Left ventricle myocardium inferior (tissue), 1 donor: ENCODE data around the gene COL26A1. TPM values are rescaled to one million over a fixed set of nuclear protein-coding genes. Genes with fewer than 3 reads are reported as not detected.

Source experiments
- DNase-seq: peaks from one replicate; pipeline ENCODE4 v3.0.0-alpha.2; 2020
- H3K27ac ChIP-seq: fragments of 200-600 bp; replicated peaks from 2 replicates; pipeline ENCODE4 v1.8.0; 2021
- H3K27me3 ChIP-seq: fragments of 200-600 bp; 2 replicates; pipeline ENCODE4 v1.8.0; 2021; ENCODE audit warnings: low read depth
- H3K36me3 ChIP-seq: fragments of 200-600 bp; 2 replicates; pipeline ENCODE4 v1.8.0; 2021
- H3K4me1 ChIP-seq: fragments of 200-600 bp; 2 replicates; pipeline ENCODE4 v1.8.0; 2021
- H3K4me3 ChIP-seq: fragments of 200-600 bp; 2 replicates; pipeline ENCODE4 v1.8.0; 2021; ENCODE audit warnings: mild to moderate bottlenecking, moderate library complexity
- H3K9me3 ChIP-seq: fragments of 200-600 bp; replicated peaks from 2 replicates; pipeline ENCODE4 v1.8.0; 2021
- intact Hi-C: fragments of 100-400 bp; cut with micrococcal nuclease; formaldehyde crosslinking; loops from one replicate; pipeline ENCODE4 v1.11.0; 2022
- total RNA-seq: library from RNA; stranded (reverse); fragmentation: NEBNext Ultra II Directional; extraction: Animal tissue kit (Norgen Biotek cat#: 25700); gene quantifications from one replicate; pipeline ENCODE4 v1.2.1, GENCODE V29; 2021
- TF ChIP-seq, protein P1 (sequence below): fragments of 200-600 bp; IDR thresholded peaks from 2 replicates; pipeline ENCODE4 v1.8.0; 2021; ENCODE audit warnings: antibody characterized with exemption, mild to moderate bottlenecking, borderline replicate concordance
- donor health status: DM: no; HTN: yes; CAD: no; lungs with severe emphysema.

The COL26A1 gene
- total RNA-seq, 1 donor from 2014 or later = not detected

DNA sequence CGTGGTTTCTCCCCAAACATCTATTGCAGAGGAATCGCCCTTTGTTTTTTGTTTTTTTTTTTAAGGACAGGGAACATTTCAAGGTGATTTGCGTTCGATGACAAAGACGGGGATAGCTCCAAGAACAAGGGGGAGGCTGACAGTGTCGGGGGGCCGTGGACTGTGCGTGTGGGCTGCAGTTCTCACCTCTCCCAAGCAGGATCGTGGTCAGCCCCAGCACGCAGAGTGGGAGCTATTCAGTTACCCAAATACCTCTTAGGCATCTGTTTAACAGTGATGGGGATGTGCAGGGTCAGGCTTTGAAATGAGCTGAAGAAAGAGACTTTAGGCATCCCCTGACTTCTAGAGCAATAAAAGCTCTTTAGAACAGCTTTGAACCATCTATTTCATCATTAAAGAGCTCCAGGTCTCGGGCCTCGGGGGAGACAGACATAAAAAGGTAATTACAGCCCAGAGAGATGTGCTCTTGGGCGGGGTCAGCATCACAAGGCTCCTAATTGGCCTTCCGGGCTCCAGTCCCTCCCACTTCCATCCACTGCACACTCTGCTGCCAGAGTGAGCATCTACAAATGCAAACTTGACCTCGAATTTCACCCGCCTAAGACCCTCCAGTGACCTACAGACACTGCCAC lies 169.2 kb downstream of the COL26A1 start:
- intact Hi-C loops = no loop called here
- Histone ChIP-seq H3K9me3 (peaks cover 4% of the 10 kb centered on the region), H3K27ac (no peak overlapping the region), H3K36me3 (no peaks in the 10 kb centered on the region), H3K27me3 (no peaks in the 10 kb centered on the region), H3K4me1 (peaks cover 21% of the 10 kb centered on the region), H3K4me3 (no peak overlapping the region)
- TF ChIP-seq, protein P1, sequence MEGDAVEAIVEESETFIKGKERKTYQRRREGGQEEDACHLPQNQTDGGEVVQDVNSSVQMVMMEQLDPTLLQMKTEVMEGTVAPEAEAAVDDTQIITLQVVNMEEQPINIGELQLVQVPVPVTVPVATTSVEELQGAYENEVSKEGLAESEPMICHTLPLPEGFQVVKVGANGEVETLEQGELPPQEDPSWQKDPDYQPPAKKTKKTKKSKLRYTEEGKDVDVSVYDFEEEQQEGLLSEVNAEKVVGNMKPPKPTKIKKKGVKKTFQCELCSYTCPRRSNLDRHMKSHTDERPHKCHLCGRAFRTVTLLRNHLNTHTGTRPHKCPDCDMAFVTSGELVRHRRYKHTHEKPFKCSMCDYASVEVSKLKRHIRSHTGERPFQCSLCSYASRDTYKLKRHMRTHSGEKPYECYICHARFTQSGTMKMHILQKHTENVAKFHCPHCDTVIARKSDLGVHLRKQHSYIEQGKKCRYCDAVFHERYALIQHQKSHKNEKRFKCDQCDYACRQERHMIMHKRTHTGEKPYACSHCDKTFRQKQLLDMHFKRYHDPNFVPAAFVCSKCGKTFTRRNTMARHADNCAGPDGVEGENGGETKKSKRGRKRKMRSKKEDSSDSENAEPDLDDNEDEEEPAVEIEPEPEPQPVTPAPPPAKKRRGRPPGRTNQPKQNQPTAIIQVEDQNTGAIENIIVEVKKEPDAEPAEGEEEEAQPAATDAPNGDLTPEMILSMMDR = no peak
- DNase-seq = no peak

DNA sequence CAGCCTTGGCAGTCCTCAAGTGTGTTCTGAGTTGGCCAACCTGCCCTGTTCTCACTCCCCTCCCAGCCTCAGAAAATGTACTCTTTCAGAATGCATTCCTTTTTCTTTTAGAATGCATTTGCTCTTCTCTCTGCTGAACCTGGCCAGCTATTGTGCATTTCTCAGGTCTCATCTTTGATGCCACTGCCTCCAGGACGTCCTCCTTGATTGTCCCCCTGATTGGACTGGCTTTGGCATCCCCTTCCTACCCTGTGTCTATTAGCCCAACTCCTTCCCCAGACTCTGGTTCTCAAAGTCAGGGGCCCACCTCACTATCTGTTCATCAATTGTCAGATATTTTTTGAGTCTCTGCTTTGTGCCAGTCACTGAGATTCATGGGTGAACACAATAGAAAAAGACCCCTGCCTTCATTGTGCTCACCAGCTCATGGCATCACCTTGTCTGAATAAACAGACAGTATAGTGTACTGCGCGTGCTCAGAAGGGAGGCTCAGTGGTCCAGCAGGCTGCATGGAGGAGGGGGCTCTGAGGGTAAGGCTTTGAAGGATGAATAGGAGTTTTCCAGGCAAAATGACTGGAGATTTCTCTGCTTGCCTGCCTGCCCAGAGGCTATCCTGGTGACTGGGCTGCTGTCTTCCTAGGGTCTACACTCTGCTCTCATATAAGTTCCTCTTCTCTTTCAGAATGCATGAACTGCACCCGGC lies 169.9 kb downstream of the COL26A1 start:
- no peak overlapping the region for H3K27ac ChIP-seq
- no peaks in the 10 kb centered on the region for H3K36me3 ChIP-seq
- DNase-seq = no peak
- no peak overlapping the region for H3K4me3 ChIP-seq
- peaks cover 21% of the 10 kb centered on the region for H3K4me1 ChIP-seq
- no peaks in the 10 kb centered on the region for H3K27me3 ChIP-seq
- intact Hi-C loops = no loop called here
- TF ChIP-seq, protein P1 = no peak
- peaks cover 4% of the 10 kb centered on the region for H3K9me3 ChIP-seq

DNA sequence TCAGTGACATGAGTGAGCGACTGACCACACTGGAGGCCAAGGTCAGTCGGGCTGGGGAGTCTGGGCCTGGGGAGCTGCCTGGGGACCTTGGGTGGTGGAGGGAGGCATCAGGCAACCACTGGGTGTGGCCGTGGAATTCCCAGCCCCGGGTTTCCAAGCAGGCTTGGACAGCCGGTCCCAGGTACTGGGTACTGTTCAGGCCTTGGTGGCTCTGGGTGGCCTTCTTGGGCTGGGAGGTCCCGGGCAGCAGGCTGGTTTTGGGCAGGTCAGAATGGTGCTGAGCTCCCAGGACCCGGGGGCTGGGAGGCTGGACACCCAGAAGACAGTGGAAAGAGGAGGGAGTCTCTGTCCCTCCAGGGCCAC lies 170.4 kb downstream of the COL26A1 start:
- peaks cover 16% of the 10 kb centered on the region for H3K4me1 ChIP-seq
- H3K9me3 ChIP-seq = peaks cover 4% of the 10 kb centered on the region
- DNase-seq = no peak
- H3K27me3 ChIP-seq = no peaks in the 10 kb centered on the region
- H3K36me3 ChIP-seq = no peaks in the 10 kb centered on the region
- H3K27ac ChIP-seq = no peak overlapping the region
- H3K4me3 ChIP-seq = no peak overlapping the region
- TF ChIP-seq, protein P1 = no peak
- intact Hi-C loops = no loop called here

DNA sequence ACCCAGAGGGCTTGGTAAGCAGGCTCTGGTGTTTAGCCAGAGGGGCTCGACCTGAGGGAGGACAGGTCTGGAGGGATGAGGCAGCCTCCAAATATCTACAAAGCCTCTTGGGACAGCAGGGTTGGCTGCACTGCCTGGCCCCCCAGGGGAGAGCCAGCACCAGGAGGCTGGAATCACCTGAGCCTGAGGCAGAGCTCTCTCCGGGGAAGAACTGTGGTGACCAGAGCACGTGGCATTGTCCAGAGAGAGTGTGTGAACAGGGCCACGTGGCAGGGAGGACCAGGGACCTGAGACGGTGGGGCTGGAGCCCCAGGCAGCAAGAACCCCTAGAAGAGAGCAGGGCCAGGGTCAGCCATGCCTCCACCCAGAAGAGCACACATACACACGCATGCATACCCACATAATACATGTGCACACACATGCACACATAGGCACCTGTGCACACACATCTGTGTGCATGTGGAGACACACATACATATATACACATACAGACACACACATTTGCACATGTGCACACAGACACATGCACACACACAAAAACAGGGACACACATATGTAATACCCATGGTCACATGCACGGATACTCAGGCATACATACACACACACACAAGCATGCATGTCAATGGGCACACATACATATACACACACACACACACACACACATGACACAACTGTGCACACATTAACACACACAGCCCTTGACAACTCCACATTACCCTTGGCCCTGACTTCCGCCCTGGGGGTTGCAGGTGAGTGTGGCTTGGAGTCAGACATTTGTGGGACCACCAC lies 171.5 kb downstream of the COL26A1 start:
- peaks cover 17% of the 10 kb centered on the region for H3K4me1 ChIP-seq
- peaks cover 4% of the 10 kb centered on the region for H3K9me3 ChIP-seq
- DNase-seq = no peak
- H3K27me3 ChIP-seq = no peaks in the 10 kb centered on the region
- no peak overlapping the region for H3K4me3 ChIP-seq
- intact Hi-C loops = no loop called here
- no peaks in the 10 kb centered on the region for H3K36me3 ChIP-seq
- TF ChIP-seq, protein P1 = no peak
- H3K27ac ChIP-seq = no peak overlapping the region

DNA sequence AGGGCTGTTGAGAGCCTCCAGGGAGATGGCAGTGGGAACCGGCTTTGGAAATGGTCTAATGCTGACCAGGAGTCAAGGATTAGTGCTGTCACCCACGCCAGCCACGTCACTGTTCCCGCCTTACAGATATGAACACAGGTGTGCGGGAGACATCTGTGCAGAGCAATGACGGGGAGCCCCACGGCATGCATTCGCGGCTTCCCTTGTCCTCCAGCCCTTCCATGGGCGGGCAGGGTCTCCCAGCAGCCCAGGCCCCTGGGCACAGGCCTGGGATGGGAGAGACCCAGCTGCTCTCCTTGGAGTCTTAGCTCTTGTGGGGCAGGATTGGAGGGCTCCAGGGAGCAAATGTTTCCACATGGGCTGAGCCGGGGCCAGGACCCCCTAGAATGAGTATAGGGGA lies 172.2 kb downstream of the COL26A1 start:
- Histone ChIP-seq H3K36me3 (no peaks in the 10 kb centered on the region), H3K27me3 (no peaks in the 10 kb centered on the region), H3K4me3 (no peak overlapping the region), H3K4me1 (peaks cover 17% of the 10 kb centered on the region), H3K27ac (no peak overlapping the region), H3K9me3 (peaks cover 4% of the 10 kb centered on the region)
- DNase-seq = no peak
- TF ChIP-seq, protein P1 = no peak
- intact Hi-C loops = no loop called here
